Islet precursor cell (in vitro differentiated cells): ENCODE results near the gene PLD1.

Experiments
- DNase-seq: peaks from one replicate; pipeline ENCODE4 v3.0.0-alpha.2; 2018

PLD1 gene

GRCh38 chr3:171790898-171791691 lies 19.2 kb downstream of the PLD1 start:
- DNase-seq, result no peak

- no peak for DNase-seq
These were observed 19.7 kb downstream of the PLD1 start for GRCh38 chr3:171790574-171790897.

- DNase-seq, result no peak
These were observed 20.4 kb downstream of the PLD1 start for GRCh38 chr3:171789759-171790505.

- no peak for DNase-seq
These were observed 21.5 kb downstream of the PLD1 start for GRCh38 chr3:171788546-171789351.

GRCh38 chr3:171786997-171787396 lies 23.3 kb downstream of the PLD1 start:
- DNase-seq, result no peak

GRCh38 chr3:171784937-171785336 lies 25.3 kb downstream of the PLD1 start:
- no peak for DNase-seq

- no peak for DNase-seq
These were observed 25.9 kb downstream of the PLD1 start for GRCh38 chr3:171784387-171784786.

- no peak for DNase-seq
These were observed 26.7 kb downstream of the PLD1 start for GRCh38 chr3:171783626-171784025.

- no peak for DNase-seq
These were observed 27.2 kb downstream of the PLD1 start for GRCh38 chr3:171783086-171783485.

GRCh38 chr3:171782617-171783016 lies 27.7 kb downstream of the PLD1 start:
- no peak for DNase-seq

- no peak for DNase-seq
These were observed 28.6 kb downstream of the PLD1 start for GRCh38 chr3:171781711-171782127.

GRCh38 chr3:171778493-171778892 lies 31.8 kb downstream of the PLD1 start:
- no peak for DNase-seq

GRCh38 chr3:171777596-171777995 lies 32.7 kb downstream of the PLD1 start:
- no peak for DNase-seq

GRCh38 chr3:171776839-171777583 lies 33.3 kb downstream of the PLD1 start:
- no peak for DNase-seq

- DNase-seq, result no peak
These were observed 33.9 kb downstream of the PLD1 start for GRCh38 chr3:171776411-171776810.

GRCh38 chr3:171775943-171776342 lies 34.3 kb downstream of the PLD1 start:
- DNase-seq, result no peak

- no peak for DNase-seq
These were observed 35.8 kb downstream of the PLD1 start for GRCh38 chr3:171774521-171774920.

- peak; percentile 61 for DNase-seq
These were observed 37.7 kb downstream of the PLD1 start for GRCh38 chr3:171772427-171773056.

GRCh38 chr3:171770689-171771620 lies 39.3 kb downstream of the PLD1 start:
- DNase-seq, result peak; percentile 74

- no peak for DNase-seq
These were observed 40.8 kb downstream of the PLD1 start for GRCh38 chr3:171769461-171769860.

GRCh38 chr3:171768986-171769385 lies 41.3 kb downstream of the PLD1 start:
- no peak for DNase-seq
